ENCODE results near the gene GTPBP2.
"Not testable (repeated sequence)": the region's sequence is repeated elsewhere in the genome, so short reads cannot be mapped to it uniquely, and the experiment has no call there.

Gene GTPBP2

DNA sequence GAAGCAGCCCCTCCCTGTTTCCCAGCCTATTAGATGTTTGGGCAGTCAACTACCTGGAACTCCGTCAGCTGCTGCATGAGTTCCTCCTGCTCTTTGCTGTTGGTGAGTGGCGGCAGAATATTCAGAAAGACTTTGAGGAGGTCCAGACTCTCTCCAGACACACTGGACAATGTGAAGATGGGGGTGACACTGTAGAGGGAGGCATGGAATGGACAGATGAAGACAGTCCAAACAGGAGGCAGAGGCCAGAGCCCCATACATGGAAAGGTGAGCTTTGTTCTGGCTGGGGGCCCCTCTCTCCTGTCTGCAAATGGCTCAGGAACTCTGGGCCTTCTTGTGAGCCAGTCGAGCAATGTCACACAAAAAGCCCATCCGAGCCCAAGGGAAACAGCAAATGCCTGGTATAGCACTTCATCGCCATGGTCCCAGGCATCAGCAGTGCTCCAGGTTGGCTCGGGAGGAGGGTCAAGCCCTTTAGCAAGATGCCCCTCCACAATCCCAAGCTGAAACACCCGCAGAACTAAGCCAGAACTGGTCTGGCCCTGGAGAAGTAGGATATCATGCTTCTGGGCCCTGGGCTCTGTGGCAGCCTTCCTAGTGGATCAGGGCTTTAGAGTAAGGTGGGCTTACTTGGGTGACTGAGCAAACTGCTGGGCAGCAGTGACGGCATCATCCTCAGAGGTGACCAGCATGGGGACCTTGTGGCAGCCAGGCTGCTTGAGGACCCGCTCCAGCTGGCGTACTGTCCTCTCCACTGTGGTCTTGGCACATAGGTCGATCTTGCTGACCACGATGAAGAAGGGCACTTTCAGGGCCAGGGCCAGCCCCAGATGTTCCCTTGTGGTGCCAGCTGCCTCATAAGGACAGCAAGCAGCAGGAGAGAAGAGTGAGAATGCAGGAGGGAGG lies 4.9 kb downstream of the GTPBP2 start:
- no peak for DNase-seq

DNA sequence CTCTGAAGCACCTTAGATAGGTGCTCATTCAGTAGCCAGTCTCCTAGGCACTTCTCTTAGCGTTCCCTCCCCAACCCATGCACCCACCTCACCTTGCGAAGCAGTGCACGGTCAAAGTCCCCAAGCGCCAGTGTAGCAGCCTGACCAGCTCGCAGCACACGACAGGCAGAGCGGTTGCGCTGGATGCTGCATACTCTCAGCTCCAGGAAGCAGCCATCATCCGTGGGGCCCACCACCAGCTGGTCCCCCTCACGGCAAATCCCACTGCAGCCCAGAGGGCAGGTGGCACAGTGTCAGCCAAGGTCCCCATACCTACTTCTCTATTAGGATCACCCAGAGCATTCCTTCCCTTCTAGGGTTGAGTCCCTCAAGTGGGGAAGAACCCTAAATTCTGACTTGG lies 6.5 kb downstream of the GTPBP2 start:
- no peak for DNase-seq

GRCh38 chr6:43621836-43622180 lies 7.3 kb downstream of the GTPBP2 start:
- no peak for DNase-seq

- no peak for DNase-seq
These were observed 7.8 kb downstream of the GTPBP2 start for GRCh38 chr6:43621078-43621835.

DNA sequence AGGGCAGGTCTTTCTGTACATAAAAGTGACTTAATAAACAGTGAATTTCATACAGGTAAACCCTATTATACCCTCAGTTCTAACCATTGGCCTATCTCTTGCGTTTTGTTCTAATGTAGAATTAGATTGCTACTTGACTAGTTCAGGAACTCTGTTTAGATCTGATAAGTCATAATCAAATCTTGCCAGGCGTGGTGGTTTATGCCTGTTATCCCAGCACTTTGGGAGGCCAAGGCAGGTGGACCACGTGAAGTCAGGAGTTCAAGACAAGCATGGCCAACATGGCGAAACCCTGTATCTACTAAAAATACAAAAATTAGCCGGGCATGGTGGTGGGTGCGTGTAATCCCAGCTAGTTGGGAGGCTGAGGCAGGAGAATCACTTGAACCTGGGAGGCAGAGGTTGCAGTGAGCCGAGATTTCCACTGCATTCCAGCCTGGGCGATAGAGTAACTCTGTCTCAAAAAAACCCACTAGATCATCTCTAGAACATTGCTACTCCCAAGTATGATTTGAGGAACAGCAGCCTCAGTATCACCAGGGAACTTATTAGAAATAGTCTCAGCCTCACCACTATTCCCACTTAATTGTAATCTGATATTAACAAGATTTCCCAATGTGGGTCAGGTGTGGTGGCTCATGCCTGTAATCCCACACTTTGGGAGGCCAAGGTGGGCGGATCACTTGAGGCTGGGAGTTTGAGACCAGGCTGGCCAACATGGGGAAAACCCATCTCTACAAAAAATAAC lies 12.2 kb downstream of the GTPBP2 start:
- no peak for DNase-seq

DNA sequence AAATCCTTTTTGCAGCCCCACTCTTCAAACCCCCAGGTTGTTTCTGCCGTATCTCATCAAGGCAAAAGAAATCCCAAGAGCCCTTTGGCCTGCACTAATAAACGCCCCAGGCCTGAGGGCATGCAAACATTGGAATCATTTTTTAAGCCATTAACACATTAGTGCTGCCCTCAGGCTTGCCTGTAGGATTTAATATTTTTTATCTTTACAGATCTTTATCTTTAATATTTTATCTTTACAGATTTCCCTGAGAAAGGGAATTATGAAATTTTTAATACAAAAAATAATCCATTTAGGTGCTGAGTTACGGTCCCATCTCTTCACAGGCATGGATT lies 14.7 kb downstream of the GTPBP2 start:
- no peak for DNase-seq

- DNase-seq = no peak
These were observed 15.2 kb downstream of the GTPBP2 start for GRCh38 chr6:43613721-43614395.

GRCh38 chr6:43610431-43610830 lies 18.6 kb downstream of the GTPBP2 start:
- DNase-seq = no peak

GRCh38 chr6:43609402-43609801 lies 19.7 kb downstream of the GTPBP2 start:
- no peak for DNase-seq

- DNase-seq = no peak
These were observed 20.3 kb downstream of the GTPBP2 start for GRCh38 chr6:43608807-43609206.

- DNase-seq = peak; percentile 56
These were observed 20.7 kb downstream of the GTPBP2 start for GRCh38 chr6:43608310-43608763.

- no peak for DNase-seq
These were observed 23.0 kb downstream of the GTPBP2 start for GRCh38 chr6:43606019-43606418.

GRCh38 chr6:43604174-43604573 lies 24.9 kb downstream of the GTPBP2 start:
- no peak for DNase-seq

DNA sequence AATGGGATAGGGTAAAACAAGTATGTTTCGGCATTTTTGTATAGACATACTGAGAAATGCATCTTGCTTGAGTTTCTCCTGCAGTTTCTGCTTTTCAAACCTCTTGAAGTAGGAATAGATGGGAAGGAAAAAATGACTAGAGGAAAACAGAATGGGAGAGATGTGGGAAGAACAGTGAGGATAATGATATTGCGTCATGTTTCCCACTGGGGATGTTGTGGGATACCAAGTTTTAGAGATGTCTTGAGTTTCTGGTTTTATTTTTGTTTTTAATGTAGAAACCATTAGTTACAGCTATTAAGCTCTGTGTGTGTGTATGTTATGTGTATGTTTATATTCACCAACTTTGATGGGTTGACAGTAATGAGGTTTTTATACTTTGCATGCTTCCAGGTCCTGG lies 28.5 kb downstream of the GTPBP2 start:
- DNase-seq = no peak

- no peak for DNase-seq
These were observed 35.1 kb downstream of the GTPBP2 start for GRCh38 chr6:43593938-43594337.

GRCh38 chr6:43589564-43589963 lies 39.5 kb downstream of the GTPBP2 start:
- not testable (repeated sequence) for DNase-seq

GRCh38 chr6:43588194-43588593 lies 40.9 kb downstream of the GTPBP2 start:
- DNase-seq = no peak

DNA sequence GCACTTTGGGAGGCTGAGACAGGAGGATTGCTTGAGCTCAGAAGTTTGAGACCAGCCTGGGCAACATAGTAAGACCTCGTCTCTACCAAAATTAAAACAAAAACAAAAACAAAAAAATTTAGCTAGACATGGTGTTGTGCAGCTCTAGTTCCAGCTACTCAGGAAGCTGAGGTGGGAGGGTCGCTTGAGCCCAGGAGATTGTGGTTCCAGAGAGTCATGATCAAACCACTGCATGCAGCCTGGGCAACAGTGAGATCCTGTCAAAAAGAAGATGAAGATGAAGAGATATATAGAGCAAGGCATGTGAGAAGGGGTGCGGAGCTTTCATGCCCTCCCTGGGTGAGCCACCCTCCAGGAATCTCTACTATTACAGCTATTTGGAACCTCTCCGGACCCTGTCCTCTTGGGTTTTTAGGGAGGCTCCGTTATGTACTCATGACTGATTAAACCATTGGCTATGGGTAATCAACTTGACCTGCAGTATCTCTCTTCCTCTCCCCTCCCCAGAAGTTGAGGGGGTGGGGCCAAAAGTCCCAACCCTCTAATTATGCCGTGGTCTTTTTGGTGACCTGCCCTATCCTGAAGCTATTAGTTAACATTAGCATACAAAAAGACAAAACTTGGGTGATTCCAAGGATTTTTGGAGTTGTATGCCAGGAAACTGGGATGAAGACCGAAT lies 44.0 kb downstream of the GTPBP2 start:
- no peak for DNase-seq

- no peak for DNase-seq
These were observed 46.2 kb downstream of the GTPBP2 start for GRCh38 chr6:43582911-43583310.

DNA sequence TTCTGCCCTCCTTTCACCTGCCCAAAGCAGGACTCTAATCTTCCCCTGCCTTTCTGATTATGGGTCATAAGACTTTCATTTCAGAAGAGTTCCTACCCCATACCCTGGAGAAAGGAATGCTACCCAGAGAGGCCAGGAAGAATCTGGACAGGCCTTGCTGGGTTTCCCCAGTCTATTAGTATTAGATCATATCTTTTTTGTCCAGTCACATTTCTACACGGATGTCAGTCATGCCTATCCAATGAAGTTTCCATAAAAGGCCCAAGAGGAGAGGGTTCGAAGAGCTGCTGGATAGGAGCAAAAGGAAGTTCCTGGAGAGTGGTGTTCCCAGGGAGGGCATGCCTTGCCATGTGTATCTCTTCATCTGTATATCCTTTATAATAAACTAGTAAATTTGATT lies 49.9 kb downstream of the GTPBP2 start:
- DNase-seq = no peak

GRCh38 chr6:43578748-43579147 lies 50.3 kb downstream of the GTPBP2 start:
- no peak for DNase-seq

All from activated T-cell treated with anti-CD3 and anti-CD28 coated beads, Interleukin-2, amount 50 U/mL, for 1 hour (primary cell).